Retinal pigment epithelial cell (primary cell): ENCODE results near the gene DYNLT2B.

Experiments
- DNase-seq: peaks from one replicate; pipeline ENCODE4 v3.0.0-alpha.2; 2010; ENCODE audit warnings: low read depth
- H3K4me3 ChIP-seq: 2 replicates; pipeline ENCODE4 v1.5.1; 2011; ENCODE audit warnings: mild to moderate bottlenecking, low read length, control low read depth, moderate library complexity
- TF ChIP-seq, protein P1 (sequence below): conservative IDR thresholded peaks from 2 replicates; pipeline ENCODE4 v1.5.1; 2011; ENCODE audit warnings: low read depth, low read length, control low read depth, inconsistent platforms

Gene DYNLT2B

DNA sequence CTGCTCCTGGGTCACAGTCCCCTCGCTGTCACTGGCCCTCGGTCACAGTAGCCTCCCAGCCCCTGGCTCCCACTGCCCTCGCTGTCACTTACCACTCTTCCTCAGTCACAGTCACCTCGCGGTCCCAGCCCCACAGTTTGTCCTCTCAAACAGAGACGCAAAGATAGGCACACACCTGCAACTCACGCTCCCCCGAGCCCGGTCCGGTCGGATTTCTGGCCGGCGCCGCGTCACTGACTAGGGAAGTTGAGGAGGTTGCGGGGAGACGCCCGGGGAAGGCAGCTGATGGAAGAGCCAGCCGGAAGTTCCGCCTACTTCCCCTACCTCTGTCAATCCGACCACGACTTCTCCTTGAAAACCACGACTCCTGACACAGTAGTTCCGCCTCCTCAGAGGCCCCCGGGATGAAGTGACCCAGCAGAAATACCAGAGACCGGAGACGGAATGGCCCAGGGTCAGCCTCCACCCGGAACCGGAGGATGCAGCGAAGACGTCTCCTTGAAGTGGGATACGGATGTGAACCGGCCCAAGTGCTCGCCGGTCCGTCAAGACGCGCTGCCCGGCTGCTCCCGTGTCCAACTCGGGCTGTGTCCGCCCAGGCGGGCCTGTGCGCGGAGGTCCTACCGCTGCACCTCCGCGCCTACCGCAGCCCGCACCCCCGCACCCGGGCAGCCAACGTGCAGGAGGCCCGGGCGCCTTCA, 30.4 kb downstream of the DYNLT2B start, which contains the start of gene PCYT1A:
Gene PCYT1A, minus strand, starts transcription at position 287 of the 701 bp plus-strand sequence. CDS start 17,195 bp downstream, outside the sequence.
- H3K4me3 ChIP-seq, result peak within 1 kb of the TSS; percentile 99
- TF ChIP-seq, protein P1, sequence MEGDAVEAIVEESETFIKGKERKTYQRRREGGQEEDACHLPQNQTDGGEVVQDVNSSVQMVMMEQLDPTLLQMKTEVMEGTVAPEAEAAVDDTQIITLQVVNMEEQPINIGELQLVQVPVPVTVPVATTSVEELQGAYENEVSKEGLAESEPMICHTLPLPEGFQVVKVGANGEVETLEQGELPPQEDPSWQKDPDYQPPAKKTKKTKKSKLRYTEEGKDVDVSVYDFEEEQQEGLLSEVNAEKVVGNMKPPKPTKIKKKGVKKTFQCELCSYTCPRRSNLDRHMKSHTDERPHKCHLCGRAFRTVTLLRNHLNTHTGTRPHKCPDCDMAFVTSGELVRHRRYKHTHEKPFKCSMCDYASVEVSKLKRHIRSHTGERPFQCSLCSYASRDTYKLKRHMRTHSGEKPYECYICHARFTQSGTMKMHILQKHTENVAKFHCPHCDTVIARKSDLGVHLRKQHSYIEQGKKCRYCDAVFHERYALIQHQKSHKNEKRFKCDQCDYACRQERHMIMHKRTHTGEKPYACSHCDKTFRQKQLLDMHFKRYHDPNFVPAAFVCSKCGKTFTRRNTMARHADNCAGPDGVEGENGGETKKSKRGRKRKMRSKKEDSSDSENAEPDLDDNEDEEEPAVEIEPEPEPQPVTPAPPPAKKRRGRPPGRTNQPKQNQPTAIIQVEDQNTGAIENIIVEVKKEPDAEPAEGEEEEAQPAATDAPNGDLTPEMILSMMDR, result no peak
- DNase-seq, result peak; percentile 89

DNA sequence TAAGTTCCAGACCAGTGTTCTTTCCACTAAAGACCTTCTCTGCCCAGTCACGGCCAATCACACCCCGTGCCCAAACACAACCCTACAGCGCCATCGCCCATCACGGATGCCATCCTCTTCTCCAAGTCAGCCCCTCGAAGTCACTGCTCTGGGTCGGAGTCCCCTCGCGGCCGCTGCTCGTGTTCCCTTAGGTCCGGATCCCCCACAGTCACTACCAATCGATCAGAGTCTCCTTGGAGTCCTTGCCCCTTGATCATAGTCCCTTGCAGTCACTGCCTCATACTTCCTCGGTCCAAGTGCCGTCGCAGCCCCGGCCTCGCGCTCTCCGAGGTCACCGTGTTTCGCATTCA, 31.0 kb downstream of the DYNLT2B start:
- peak overlapping the region; percentile 99 for H3K4me3 ChIP-seq
- DNase-seq, result no peak
- TF ChIP-seq, protein P1, result no peak

- DNase-seq, result no peak
- TF ChIP-seq, protein P1, result no peak
- no peak overlapping the region for H3K4me3 ChIP-seq
Observed at GRCh38 chr3:196284396-196284795, 33.6 kb downstream of the DYNLT2B start.

DNA sequence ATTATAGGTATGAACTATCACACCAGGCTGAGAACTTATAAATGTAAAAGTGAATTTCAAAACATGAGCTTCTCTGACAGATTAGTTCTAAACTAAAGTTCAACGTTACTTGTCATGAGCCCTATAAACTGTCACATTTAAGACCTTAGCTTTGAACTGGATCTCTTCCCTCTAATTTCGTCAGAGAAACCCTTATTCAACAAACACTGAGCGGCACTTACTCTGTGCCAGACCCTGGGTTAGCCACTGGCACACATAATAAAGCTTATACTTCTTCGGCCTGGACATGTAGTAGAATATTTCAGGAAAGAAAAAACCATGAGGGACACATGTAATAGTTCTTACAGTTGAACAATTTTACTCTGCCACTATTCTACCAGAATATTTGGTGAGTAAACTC, 36.1 kb downstream of the DYNLT2B start:
- H3K4me3 ChIP-seq, result no peak overlapping the region
- TF ChIP-seq, protein P1, result no peak
- no peak for DNase-seq

- no peak for DNase-seq
- H3K4me3 ChIP-seq, result no peak overlapping the region
- TF ChIP-seq, protein P1, result no peak
Observed at GRCh38 chr3:196280689-196281440, 37.2 kb downstream of the DYNLT2B start.

DNA sequence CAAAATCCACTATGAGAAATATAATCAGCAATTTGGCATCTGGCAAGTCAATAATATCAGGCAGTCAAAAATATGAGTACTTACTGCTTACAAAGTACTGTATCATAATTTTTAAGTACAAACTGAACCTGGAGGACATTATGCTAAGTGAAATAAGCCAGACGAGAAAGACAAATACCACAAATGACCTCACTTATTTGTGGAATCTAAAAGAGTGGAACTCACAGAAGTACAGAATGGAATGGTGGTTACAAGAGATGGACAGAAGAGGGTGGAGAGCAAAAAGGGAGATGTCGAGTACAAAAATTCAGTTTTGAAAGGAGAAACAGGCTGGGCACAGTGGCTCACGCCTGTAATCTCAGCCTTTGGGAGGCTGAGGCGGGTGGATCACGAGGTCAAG, 42.9 kb downstream of the DYNLT2B start:
- no peak for DNase-seq
- TF ChIP-seq, protein P1, result no peak
- H3K4me3 ChIP-seq, result no peak overlapping the region

GRCh38 chr3:196274585-196274984, 43.5 kb downstream of the DYNLT2B start:
- H3K4me3 ChIP-seq, result no peak overlapping the region
- no peak for DNase-seq
- TF ChIP-seq, protein P1, result no peak
